Effector memory CD4-positive, alpha-beta T cell (primary cell): ENCODE measurements around the gene ZNF277.
"Not testable (repeated sequence)": the region's sequence is repeated elsewhere in the genome, so short reads cannot be mapped to it uniquely, and the experiment has no call there.

Experiments used
- DNase-seq, 3 donors: peaks; one replicate each; pipeline ENCODE4 v3.0.0-alpha.2; 2020
- H3K27ac ChIP-seq: 2 replicates; pipeline ENCODE4 v1.7.0; 2013; ENCODE audit warnings: mild to moderate bottlenecking, low read length, moderate library complexity; ENCODE audit not compliant: insufficient read depth, poor library complexity, severe bottlenecking
- H3K27me3 ChIP-seq: replicated peaks from 2 replicates; pipeline ENCODE4 v1.7.0; 2013; ENCODE audit warnings: mild to moderate bottlenecking, low read length; ENCODE audit not compliant: insufficient read depth, control insufficient read depth, poor library complexity, severe bottlenecking
- H3K36me3 ChIP-seq: 2 replicates; pipeline ENCODE4 v1.7.0; 2013; ENCODE audit warnings: mild to moderate bottlenecking, low read length, moderate library complexity; ENCODE audit not compliant: control insufficient read depth, insufficient read depth
- H3K4me1 ChIP-seq: 2 replicates; pipeline ENCODE4 v1.7.0; 2013; ENCODE audit warnings: low read length, mild to moderate bottlenecking; ENCODE audit not compliant: control insufficient read depth, insufficient read depth, poor library complexity, severe bottlenecking
- H3K4me3 ChIP-seq: 2 replicates; pipeline ENCODE4 v1.7.0; 2013; ENCODE audit warnings: low read length, low read depth, mild to moderate bottlenecking; ENCODE audit not compliant: insufficient read depth, poor library complexity, severe bottlenecking
- H3K9me3 ChIP-seq: 2 replicates; pipeline ENCODE4 v1.7.0; 2013; ENCODE audit warnings: mild to moderate bottlenecking, low read length, moderate library complexity; ENCODE audit not compliant: control insufficient read depth

ZNF277 gene

DNA sequence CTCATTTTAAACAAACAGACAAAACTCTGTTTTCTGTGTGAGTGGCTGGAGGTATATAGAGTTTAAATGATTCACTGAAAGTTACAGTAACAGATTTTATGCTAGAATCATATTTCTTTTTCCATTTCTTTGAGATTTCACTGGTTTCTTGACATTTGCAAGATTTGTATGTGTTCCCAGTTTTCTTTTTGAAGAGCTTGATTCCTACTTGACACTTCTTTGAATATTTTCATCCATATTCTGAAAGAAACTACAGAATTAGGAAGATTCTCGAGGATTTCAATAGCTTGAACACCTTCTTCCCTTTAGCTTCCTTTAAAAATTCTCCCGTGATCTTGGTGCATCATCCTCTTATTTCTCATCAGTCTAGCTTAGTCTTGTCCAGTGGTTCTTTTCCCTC lies 93.6 kb downstream of the ZNF277 start:
- Histone ChIP-seq H3K4me3 (no peak overlapping the region), H3K27ac (no peak overlapping the region), H3K9me3 (no peaks in the 10 kb centered on the region), H3K4me1 (no peaks in the 10 kb centered on the region), H3K36me3 (no peaks in the 10 kb centered on the region), H3K27me3 (no peaks in the 10 kb centered on the region)
- DNase-seq = no peak

DNA sequence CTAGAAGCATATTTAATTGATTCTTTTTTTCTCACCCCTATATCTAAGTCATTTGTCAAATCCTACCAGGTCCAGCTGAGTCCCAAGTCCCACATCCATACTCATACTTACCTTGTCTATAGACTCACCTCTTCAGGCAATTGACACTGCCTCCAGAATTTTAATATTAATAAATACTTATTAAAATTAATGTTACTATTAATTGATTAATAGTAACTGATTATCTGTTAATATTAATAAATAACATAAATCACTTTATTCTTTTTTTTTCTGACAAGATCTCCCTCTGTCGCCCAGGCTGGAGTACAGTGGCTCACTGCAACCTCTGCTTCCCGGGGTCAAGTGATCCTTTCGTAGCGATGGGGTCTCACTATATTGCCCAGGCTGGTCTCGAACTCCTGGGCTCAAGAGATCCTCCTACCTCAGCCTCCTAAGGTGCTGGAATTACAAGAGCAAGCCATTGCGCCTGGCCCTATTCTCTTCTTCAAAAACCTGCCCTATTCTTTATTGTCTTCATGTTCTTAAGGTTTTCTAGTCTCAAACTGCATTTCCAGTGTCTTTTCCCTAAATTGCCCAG lies 94.4 kb downstream of the ZNF277 start:
- Histone ChIP-seq H3K4me1 (no peaks in the 10 kb centered on the region), H3K27me3 (no peaks in the 10 kb centered on the region)
- DNase-seq = no peak

DNA sequence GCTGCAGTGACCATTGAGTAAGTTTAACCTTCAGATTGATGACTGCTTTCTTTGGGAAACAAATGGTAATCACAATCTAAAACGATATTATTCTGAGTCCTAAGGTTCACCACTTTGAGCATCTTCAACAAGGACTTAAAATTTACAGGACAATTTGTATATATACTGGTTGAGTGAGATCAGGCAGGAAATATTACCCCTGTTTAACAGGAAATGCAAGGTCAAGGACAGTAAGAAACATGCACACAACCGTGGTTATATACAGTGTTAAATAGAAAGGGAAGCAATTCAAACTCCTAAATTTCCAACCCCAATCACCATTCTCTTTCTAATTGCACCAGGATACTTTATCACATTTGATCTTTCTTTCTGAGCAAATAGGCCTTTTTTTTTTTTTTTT lies 96.1 kb downstream of the ZNF277 start:
- Histone ChIP-seq H3K4me1 (no peaks in the 10 kb centered on the region), H3K27me3 (no peaks in the 10 kb centered on the region), H3K4me3 (no peak overlapping the region), H3K27ac (no peak overlapping the region), H3K9me3 (no peaks in the 10 kb centered on the region), H3K36me3 (no peaks in the 10 kb centered on the region)
- no peak for DNase-seq

More for the DNA sequence above, 94.4 kb downstream of the ZNF277 start:
- no peak overlapping the region for H3K27ac ChIP-seq
- no peak overlapping the region for H3K4me3 ChIP-seq
- no peaks in the 10 kb centered on the region for H3K9me3 ChIP-seq
- H3K36me3 ChIP-seq = no peaks in the 10 kb centered on the region

DNA sequence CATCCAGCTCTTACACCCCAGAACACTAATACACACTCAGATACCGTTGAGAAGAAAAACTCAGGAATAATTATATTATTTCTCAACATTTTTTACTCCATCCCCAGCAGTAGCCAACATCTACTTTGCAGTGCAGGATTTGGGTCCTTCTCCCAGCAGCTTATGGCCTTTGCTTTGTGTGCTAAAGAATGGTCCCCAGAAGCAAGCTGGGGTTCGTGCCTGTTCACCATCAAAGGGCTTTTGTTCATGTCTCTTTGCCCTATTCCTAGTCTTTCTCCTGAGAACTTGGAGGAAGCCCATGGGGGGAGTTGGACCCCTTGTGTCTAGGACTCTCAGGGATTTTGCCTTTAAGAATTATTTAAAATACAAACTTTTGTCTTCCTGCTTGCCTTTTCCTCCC lies 100.4 kb downstream of the ZNF277 start:
- Histone ChIP-seq H3K36me3 (no peaks in the 10 kb centered on the region), H3K27ac (no peak overlapping the region), H3K4me3 (no peak overlapping the region), H3K4me1 (no peaks in the 10 kb centered on the region), H3K27me3 (no peaks in the 10 kb centered on the region), H3K9me3 (peaks cover 2% of the 10 kb centered on the region)
- no peak for DNase-seq

DNA sequence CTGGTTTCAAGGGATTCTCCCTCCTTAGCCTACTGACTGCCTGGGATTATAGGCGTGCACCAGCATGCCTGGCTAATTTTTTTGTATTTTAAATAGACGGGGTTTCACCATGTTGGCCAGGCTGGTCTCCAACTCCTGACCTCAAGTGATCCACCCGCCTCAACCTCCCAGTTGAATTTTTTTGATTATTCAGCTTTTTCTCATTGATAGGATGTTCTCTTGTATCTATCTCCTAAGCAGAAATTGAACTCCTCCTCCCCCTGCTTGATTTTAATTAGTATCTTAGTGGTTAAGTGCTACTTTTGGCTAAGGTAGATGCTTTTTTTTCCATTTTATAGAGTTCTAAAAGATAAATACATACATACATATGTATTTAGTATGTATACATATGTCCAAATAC lies 101.0 kb downstream of the ZNF277 start:
- no peak for DNase-seq
- no peak overlapping the region for H3K4me3 ChIP-seq
- no peak overlapping the region for H3K27ac ChIP-seq
- no peaks in the 10 kb centered on the region for H3K4me1 ChIP-seq
- H3K9me3 ChIP-seq = peaks cover 2% of the 10 kb centered on the region
- H3K27me3 ChIP-seq = no peaks in the 10 kb centered on the region
- no peaks in the 10 kb centered on the region for H3K36me3 ChIP-seq

DNA sequence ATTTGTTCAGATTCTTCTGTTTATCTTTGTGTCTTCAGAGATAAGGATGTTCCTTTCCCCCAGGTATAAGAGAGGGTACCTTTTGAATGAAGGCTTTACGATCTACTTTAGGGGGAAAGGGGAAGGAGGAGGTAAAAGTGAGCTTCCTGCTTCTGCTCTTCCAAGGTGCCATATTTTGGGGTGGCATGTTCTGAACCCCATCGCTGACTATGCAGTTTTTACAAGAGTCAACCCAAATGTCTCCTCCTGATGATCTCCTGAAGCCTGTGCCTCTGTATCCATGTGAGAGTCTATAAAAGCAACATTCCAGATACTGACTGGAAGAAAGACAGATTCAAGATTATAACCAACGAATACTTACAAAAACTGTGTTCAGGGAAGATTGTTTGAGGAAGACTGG lies 102.5 kb downstream of the ZNF277 start:
- Histone ChIP-seq H3K36me3 (no peaks in the 10 kb centered on the region), H3K4me3 (no peak overlapping the region), H3K9me3 (peaks cover 2% of the 10 kb centered on the region), H3K27ac (no peak overlapping the region), H3K27me3 (no peaks in the 10 kb centered on the region), H3K4me1 (no peaks in the 10 kb centered on the region)
- DNase-seq = no peak

DNA sequence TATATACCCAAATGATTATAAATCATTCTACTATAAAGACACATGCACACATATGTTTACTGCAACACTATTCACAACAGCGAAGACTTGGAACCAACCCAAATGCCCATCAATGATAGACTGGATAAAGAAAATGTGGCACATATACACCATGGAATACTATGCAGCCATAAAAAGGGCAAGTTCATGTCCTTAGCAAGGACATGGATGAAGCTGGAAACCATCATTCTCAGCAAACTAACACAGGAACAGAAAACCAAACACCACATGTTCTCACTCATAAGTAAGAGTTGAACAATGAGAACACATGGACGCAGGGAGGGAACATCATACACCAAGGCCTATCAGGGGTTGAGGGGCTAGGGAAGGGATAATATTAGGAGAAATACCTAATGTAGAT lies 110.3 kb downstream of the ZNF277 start:
- not testable (repeated sequence) for H3K4me3 ChIP-seq, H3K9me3 ChIP-seq, H3K27me3 ChIP-seq, DNase-seq, H3K4me1 ChIP-seq, H3K27ac ChIP-seq
- peaks cover 13% of the 10 kb centered on the region for H3K36me3 ChIP-seq

DNA sequence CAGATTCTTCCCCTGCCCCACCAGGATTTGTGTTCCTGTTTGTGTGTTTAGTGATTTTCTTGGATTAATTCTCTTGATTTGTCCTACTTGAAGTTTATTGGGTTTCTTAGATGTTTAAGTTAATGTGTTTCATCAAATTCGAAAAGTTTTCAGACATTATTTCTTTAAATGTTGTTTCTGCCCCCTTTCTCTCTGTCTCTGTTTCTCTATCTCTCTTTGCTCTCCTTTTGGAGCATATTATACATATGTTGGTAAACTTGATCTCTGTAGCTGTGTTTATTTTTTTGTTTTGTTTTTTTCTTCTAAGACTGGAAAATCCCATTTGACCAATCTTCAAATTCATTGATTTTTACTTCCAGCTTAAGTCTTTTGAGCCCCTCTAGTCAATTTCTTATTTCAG lies 115.6 kb downstream of the ZNF277 start:
- Histone ChIP-seq H3K36me3 (peaks cover 16% of the 10 kb centered on the region), H3K4me1 (no peaks in the 10 kb centered on the region), H3K27me3 (no peaks in the 10 kb centered on the region), H3K9me3 (no peaks in the 10 kb centered on the region), H3K27ac (no peak overlapping the region), H3K4me3 (no peak overlapping the region)
- DNase-seq = no peak

DNA sequence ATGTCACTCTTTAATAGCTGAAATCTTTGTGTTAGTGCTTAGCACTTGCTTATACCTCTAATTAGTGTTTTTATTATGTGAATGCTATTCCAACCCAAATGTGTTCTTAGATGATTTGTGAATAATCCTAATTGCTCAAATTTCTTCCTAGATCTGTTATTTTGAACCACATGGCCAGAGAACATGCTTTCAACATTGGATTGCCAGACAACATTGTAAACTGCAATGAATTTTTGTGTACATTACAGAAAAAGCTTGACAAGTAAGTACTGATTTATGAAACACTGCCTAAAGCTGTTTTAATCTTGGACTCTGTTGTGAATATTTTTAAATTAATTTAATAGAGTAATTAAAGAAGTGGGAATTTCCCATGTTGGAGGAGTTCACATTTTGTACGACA lies 121.1 kb downstream of the ZNF277 start:
- Histone ChIP-seq H3K27ac (no peak overlapping the region), H3K36me3 (peaks cover 19% of the 10 kb centered on the region), H3K27me3 (no peaks in the 10 kb centered on the region), H3K4me1 (no peaks in the 10 kb centered on the region), H3K9me3 (no peaks in the 10 kb centered on the region), H3K4me3 (no peak overlapping the region)
- DNase-seq = no peak

DNA sequence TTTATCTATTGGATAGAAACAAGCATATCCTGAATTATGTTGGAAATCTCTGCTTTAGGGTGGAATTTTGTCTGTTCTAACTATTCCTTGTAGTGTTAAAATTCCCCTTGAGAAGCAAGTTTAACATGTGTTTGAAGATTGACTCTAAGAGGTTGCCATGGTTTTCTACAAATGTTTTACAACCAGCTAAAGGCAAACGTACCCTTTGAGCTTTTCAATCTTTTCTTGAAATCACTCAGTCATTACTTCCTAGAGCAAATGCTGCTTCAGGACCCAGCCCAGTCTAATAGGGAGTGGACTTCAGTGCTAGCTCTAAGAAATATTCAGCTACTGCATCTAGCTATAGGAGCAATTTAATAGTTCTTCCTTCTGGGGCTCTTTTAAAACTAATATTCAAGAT lies 125.0 kb downstream of the ZNF277 start:
- no peak overlapping the region for H3K27ac ChIP-seq
- no peaks in the 10 kb centered on the region for H3K4me1 ChIP-seq
- H3K36me3 ChIP-seq = peaks cover 15% of the 10 kb centered on the region
- H3K4me3 ChIP-seq = no peak overlapping the region
- H3K9me3 ChIP-seq = no peaks in the 10 kb centered on the region
- DNase-seq = no peak
- no peaks in the 10 kb centered on the region for H3K27me3 ChIP-seq

DNA sequence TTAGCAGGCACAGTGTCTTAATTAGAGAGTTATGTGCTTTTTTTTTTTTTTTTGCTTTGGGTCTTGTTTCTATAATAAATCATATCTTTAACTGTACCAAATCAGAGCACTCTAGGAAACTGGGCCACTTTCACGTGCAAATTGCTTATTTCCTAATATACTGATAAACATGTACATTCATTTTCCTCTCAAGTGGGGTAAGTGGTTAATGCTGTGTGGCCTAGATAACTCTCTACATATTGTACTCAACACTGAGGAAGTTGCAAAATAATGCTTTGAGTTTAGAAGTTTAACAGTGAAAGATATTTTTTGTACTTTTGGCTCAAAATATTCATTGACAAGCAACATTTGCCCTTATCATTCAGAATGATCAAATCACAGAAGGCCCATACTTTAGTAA lies 127.9 kb downstream of the ZNF277 start:
- no peak for DNase-seq
- H3K4me1 ChIP-seq = no peaks in the 10 kb centered on the region
- no peak overlapping the region for H3K27ac ChIP-seq
- H3K27me3 ChIP-seq = no peaks in the 10 kb centered on the region
- no peak overlapping the region for H3K4me3 ChIP-seq
- no peaks in the 10 kb centered on the region for H3K9me3 ChIP-seq
- peaks cover 28% of the 10 kb centered on the region for H3K36me3 ChIP-seq
